UCSD-AML1 (cell line): ENCODE measurements around the gene COMMD9.

Experiments
- DNase-seq: peaks from one replicate; lab custom pipeline; 2025; ENCODE audit not compliant: unreplicated experiment; lab: John Stamatoyannopoulos, UW

COMMD9 gene

GRCh38 chr11:36296884-36297543 lies 7.8 kb upstream of the COMMD9 start:
- DNase-seq, result no peak

DNA sequence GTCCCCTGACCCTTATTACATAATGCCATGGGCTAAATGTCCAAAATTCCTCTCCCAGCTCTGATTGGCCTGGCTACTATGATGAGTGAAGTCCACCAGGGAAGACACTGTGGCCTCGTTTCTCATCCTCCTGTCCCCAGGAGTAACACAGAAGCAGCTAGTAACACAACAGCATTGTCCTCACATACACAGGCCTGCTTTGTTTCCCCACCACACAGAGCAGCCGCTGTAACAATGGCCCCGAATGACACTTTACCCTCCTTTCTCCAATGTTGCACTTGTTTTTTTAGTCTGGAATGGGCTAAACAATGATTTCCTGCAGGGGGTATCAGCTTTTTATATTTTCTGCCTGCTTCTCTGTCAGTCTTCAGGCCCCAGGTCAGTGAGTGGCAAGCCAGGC lies 6.7 kb upstream of the COMMD9 start, which contains the start of gene PRR5L:
TSS of gene PRR5L (plus strand) at position 363 of the 400 bp plus-strand sequence. CDS start 104,834 bp downstream, outside the sequence.
- no peak for DNase-seq

- peak; percentile 23 for DNase-seq
Observed at GRCh38 chr11:36292311-36292722, 3.1 kb upstream of the COMMD9 start.

GRCh38 chr11:36288442-36289225 lies 590 bp downstream of the COMMD9 start:
- DNase-seq, result no peak

DNA sequence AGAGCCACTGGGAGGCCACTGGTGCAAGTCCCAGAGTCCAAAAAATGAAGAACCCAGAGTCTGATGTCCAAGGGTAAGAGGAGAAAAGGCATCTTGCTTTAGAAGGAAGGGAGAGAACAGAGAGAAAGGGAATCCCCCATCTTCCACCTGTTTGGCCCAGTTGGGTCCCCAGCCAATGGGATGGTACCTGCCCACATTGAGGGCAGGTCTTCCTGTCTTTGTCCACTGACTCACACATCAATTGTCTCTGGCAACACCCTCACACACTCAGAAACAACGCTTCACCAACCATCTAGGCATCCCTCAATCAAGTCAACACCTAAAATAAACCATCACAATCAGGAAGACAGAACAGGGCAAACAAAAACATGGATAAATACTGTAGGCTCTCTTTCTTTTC lies 6.3 kb downstream of the COMMD9 start:
- no peak for DNase-seq

DNA sequence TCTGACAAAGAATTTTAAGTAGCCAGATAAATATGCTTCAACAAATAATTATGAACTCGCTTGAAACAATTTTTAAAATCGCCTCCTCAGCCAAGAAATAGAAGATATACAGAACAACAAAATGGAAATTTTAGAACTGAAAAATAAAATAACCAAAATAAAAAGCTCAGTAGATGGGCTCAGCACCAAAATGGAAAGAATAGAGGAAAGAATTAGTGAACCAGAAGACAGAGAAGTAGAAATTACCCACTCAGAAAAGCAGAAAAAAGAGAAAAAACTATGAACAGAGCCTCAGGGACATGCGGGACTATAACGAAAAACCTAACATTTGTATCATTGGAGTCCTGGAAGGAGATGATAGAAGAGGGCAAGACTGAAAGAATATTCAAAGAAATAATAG lies 7.4 kb downstream of the COMMD9 start:
- no peak for DNase-seq

- no peak for DNase-seq
Observed at GRCh38 chr11:36280531-36280930, 8.7 kb downstream of the COMMD9 start.

DNA sequence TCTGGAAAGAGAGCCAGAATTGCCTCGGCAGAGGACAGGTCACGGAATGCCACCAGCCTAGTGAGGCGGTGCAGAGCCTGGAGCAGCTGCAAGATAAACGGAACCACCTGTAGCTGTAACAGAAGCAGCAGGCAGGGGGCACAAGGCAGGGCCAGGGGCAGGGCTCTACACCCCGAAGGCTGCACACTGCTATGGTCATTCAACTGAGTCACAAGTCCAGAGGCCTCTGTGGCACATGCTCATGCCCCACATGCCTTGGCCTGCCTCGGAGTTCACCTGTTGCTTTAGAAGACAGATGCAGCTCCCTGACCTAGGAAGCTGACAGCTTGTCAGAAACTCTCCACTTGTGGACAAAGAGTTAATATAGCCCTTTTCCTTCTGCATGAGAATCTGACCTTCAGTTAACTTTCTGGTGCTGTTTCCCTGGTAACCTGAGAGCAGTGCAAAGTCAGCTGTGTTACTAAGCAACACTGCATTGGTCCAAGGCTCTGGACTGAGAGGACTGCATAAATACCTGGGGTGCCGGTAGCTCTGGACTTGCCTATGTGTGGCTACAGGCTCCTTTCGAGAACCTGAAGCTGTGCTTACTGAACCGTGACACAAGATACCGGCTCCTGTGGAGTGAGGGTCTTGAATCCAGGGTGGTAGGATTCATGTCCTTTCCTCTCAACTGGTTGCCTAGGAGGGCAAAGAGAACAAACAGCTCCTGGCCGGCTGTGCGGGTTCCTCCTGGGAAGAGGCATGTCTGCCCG lies 10.5 kb downstream of the COMMD9 start:
- no peak for DNase-seq

DNA sequence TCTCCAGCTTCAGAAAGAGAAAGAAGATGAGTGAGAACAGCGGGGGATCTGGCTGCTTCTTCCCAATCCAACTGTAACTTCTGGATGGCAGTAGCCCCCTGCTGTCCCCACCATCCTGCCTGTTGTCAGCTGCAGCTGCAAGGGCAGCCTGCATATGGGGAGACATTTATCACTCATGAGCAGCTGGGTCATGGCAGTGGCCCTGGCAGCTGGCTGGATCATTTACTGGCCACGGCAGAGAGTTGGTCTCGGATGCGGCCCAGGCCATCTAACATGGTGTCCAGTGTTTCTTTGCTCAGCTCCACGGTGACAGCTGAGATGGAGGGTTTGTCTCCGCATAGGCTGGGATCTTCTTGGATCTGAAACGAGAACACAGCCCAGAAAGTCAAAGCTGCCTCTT lies 14.8 kb downstream of the COMMD9 start:
- no peak for DNase-seq

DNA sequence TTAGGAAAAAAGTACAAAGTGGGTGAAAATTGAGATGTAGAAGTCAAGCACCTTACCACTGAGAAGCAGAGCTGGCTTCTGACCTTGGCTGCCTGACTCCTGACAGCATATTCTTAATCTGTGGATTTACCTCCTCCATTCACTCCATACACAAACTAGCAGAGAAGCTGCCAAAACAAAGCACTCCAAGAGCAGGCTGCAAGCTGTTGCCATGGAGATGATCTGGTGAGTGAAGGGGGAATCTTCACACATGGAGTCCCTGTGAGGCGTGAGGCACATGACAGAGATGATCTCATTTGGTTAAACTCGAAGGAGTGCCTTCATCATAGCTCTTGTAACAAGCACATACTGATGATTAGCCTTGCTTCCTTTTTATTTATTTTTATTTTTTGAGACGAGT lies 16.1 kb downstream of the COMMD9 start:
- DNase-seq, result no peak

- no peak for DNase-seq
Observed at GRCh38 chr11:36271794-36272407, 17.3 kb downstream of the COMMD9 start.

DNA sequence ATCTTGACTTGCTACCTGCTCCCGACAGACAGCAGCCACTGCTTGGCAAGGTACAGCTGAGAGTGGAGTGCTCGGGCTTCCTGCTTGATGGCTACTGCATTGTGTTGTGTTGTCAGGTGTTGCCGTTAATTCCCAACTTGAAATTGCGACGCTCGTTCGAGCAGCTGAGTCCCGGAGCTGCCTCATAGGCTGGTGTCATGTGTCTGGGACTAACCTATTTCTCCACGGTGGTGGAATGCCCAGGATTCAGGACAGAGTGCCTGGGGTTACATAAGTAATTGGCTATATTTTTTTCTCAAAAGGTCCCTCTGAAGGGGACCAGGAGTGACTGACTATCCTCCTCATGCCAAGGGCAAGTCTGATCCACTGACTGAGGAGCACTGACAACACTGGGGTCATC lies 18.5 kb downstream of the COMMD9 start:
- DNase-seq, result no peak

GRCh38 chr11:36268337-36268985 lies 20.8 kb downstream of the COMMD9 start:
- no peak for DNase-seq

DNA sequence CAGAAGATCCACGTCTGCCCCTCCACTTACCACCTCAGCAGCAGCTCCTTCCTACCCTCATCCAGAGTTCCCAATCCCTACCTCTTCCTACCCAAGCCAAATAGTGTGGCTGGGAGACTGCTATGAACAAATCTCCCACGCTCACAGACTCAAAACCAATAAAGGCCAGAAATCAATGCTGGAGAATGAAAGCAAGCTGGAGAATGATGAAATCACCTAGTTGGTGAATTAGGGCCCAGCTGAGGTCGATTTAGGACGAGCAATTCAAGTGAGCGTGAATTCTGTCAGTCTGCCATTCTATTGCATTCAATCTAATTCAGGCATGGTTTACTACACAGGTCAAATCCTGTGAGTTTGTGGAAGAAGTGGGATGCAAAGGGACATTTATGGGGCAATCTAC lies 22.5 kb downstream of the COMMD9 start:
- DNase-seq, result no peak

GRCh38 chr11:36265793-36266628 lies 23.2 kb downstream of the COMMD9 start:
- peak; percentile 54 for DNase-seq

DNA sequence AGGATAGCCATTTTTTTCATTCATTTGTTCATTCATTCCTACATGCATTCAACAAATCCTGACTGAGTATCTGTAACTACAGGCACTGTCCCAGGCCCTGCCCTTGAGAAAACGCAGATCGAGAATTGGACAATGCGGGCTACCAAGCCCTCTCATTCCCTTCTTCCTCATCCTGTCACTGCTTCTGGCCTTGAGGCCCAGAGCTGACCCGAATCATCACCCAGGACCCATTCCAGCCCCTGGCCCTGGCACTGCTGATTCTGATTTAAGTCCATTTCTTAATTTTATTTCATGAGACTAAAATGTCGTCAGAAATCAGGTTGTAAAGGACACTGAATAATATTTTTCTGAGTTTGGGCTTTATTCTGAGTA lies 24.3 kb downstream of the COMMD9 start:
- DNase-seq, result no peak

DNA sequence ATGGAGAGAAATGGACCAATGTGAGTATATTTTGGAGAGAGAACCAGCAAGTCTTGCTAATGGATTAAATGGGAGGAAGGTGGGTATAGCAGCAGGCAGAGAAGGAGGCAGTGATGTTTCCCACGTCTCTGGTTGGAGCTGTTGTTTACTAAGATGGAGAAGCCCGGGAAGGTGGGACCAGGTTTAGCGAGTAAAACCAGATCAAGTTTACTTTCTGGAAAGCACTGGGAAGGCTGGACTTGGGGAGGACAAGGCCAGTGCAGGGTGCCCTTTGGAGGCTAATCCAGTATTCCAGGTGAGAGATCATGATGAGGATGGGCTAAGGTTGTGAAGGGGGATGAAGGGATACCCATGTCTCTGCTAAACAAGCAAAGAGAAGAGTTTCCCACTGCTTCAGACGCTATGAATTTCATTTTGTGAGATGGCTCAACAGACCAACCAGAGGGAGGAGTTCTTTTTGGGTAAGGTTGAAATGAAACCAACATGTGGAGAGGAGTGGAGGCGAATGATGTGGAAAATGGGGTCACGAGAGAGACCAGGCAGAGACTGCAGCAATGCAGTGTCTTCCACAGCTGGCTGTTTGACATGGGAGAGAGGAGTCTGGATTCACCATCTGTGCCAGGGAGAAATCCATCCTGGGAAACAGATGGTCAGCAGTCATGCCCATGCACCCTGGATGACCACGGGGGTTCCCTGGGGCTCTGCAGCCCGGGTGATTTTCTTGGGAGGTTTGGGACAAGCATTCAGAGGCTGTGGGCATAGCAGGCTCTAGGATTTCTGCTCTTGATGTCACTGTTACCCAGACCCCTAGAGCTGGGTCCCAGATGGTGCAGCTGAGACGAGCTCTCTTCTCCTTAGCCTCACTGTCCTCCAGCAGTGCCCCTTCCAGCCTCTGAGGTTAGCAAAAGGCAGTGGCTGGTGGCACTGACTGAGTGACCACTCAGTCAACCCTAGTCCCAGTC lies 24.9 kb downstream of the COMMD9 start:
- DNase-seq, result no peak

DNA sequence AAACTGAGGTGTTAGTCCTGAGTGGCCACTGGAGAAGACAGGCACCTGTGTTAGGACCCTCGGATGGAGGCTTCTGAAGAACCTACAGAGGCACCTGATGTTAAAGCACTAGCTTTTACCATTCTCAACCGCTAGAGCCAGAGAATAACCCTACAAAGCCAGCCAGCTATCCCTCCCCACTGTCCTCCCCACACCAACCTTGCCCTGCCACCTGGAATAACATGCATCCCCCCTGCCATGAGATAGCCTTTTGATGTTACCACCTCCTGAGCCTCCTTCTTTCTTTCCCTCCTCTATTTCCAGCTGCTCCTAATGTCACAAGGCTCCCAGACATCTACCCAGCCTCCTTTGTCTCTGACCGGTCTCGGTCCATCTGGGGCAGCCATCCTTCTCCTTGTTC lies 28.1 kb downstream of the COMMD9 start:
- DNase-seq, result no peak
